K562 (cell line): Measurements from ENCODE around the gene PCDH9.

Experiments used
- CREBBP ChIP-seq: IDR thresholded peaks from one replicate; pipeline ENCODE4 v1.6.1; 2012; ENCODE audit warnings: low read depth, mild to moderate bottlenecking, control low read depth, inconsistent platforms, low read length
- CTCF ChIP-seq, 3 experiments: IDR thresholded peaks in 2 of 3; conservative IDR thresholded peaks in 1 of 3; 2 replicates each; pipeline ENCODE4 v1.5.1; 2011 to 2012; ENCODE audit warnings: low read length in 3 of 3, mild to moderate bottlenecking in 3 of 3, control low read depth in 2 of 3, improper control_type of control experiment in 1 of 3, inconsistent platforms in 1 of 3, low read depth in 1 of 3, mixed read lengths in 1 of 3, moderate library complexity in 1 of 3; ENCODE audit not compliant: insufficient read depth in 2 of 3
- FOXM1 ChIP-seq, 2 experiments: fragments of 450-650 bp in 1 of 2; sonication (generic) in 1 of 2; formaldehyde crosslinking in 1 of 2; IDR thresholded peaks; 2 replicates each; pipeline versions ENCODE4 v1.6.1 to v1.9.0; 2017 to 2022; ENCODE audit warnings: low read depth in 2 of 2, mild to moderate bottlenecking in 2 of 2, missing genetic modification reagents in 1 of 2, moderate library complexity in 1 of 2
- FUS ChIP-seq: fragments of 200-400 bp; formaldehyde crosslinking; optimal IDR thresholded peaks from 2 replicates; pipeline ENCODE3; 2017; ENCODE audit warnings: low read depth, low read length
- HCFC1 ChIP-seq: IDR thresholded peaks from 2 replicates; pipeline ENCODE4 v1.6.1; 2012; ENCODE audit warnings: low read depth, low read length, improper control_type of control experiment
- HNRNPH1 ChIP-seq: fragments of 200-400 bp; formaldehyde crosslinking; optimal IDR thresholded peaks from 2 replicates; pipeline ENCODE3; 2017; ENCODE audit warnings: low read depth, mild to moderate bottlenecking, low read length, moderate library complexity
- KLF13 ChIP-seq: fragments of 450-650 bp; IDR thresholded peaks from 2 replicates; pipeline ENCODE4 v1.6.1; 2016; ENCODE audit warnings: missing genetic modification characterization, low read depth, mild to moderate bottlenecking, missing compliant biosample characterization, moderate library complexity, borderline replicate concordance
- MAX ChIP-seq: sonication (generic); formaldehyde crosslinking; IDR thresholded peaks from 2 replicates; pipeline ENCODE4 v1.9.0; 2022; ENCODE audit warnings: mild to moderate bottlenecking, missing genetic modification reagents
- U2AF1 ChIP-seq: fragments of 200-400 bp; formaldehyde crosslinking; optimal IDR thresholded peaks from 2 replicates; pipeline ENCODE3; 2017; ENCODE audit warnings: mild to moderate bottlenecking, low read depth, low read length, moderate library complexity
- ZBTB8A ChIP-seq: fragments of 450-650 bp; IDR thresholded peaks from 2 replicates; pipeline ENCODE4 v1.6.1; 2018; ENCODE audit warnings: mild to moderate bottlenecking, moderate library complexity; ENCODE audit not compliant: partially characterized antibody

- TF ChIP-seq U2AF1, result no peak
- TF ChIP-seq MAX (CRISPR knock-in tag), result no peak
- TF ChIP-seq FUS, result no peak
- TF ChIP-seq KLF13, result no peak
- no peak for TF ChIP-seq ZBTB8A
- TF ChIP-seq HCFC1, result no peak
- TF ChIP-seq HNRNPH1, result no peak
- no peak for TF ChIP-seq CTCF (IDR thresholded peaks at IDR 0.05 in 2 of 3, conservative IDR thresholded peaks at IDR 0.05 in 1 of 3; ENCODE audit: insufficient read depth in 2 of 3, low read depth in 1 of 3, low read length in 3 of 3)
- no peak for TF ChIP-seq FOXM1 (IDR thresholded peaks at IDR 0.05; ENCODE audit: low read depth)
- no peak for TF ChIP-seq FOXM1 (CRISPR knock-in tag; IDR thresholded peaks at IDR 0.05; ENCODE audit: low read depth)
- no peak for TF ChIP-seq CREBBP
Measured at GRCh38 chr13:67134417-67135129, 95.6 kb downstream of the PCDH9 start.
